KOPT-K1 (cell line): ENCODE results near the gene OSBPL2.

Experiments
- H3K27ac ChIP-seq: fragments of 200-600 bp; sonication (generic); 2 replicates; pipeline ENCODE4 v1.5.1; 2016; ENCODE audit warnings: antibody characterized with exemption, mild to moderate bottlenecking, low read depth, low read length; ENCODE audit not compliant: poor library complexity, severe bottlenecking
- H3K36me3 ChIP-seq: fragments of 200-600 bp; sonication (generic); 2 replicates; pipeline ENCODE4 v1.5.1; 2017; ENCODE audit warnings: antibody characterized with exemption, mild to moderate bottlenecking, low read length, moderate library complexity; ENCODE audit not compliant: insufficient read depth
- H3K9me3 ChIP-seq: fragments of 200-600 bp; sonication (generic); 2 replicates; pipeline ENCODE4 v1.5.1; 2017; ENCODE audit warnings: antibody characterized with exemption, low read length, mild to moderate bottlenecking; ENCODE audit not compliant: insufficient read depth, poor library complexity, severe bottlenecking

OSBPL2 gene

GRCh38 chr20:62244644-62245108, 6.4 kb downstream of the OSBPL2 start:
- H3K36me3 ChIP-seq = peaks cover 10% of the 10 kb centered on the region; the same call in 1 of the 2 replicates
- H3K27ac ChIP-seq = no peak overlapping the region
- H3K9me3 ChIP-seq = no peaks in the 10 kb centered on the region

- Histone ChIP-seq H3K36me3 (peaks cover 10% of the 10 kb centered on the region; the same call in 1 of the 2 replicates), H3K9me3 (no peaks in the 10 kb centered on the region), H3K27ac (no peak overlapping the region)
These were observed 7.6 kb downstream of the OSBPL2 start for GRCh38 chr20:62245911-62246280.

- Histone ChIP-seq H3K9me3 (no peaks in the 10 kb centered on the region), H3K36me3 (peaks cover 10% of the 10 kb centered on the region; the same call in 1 of the 2 replicates), H3K27ac (no peak overlapping the region)
These were observed 8.1 kb downstream of the OSBPL2 start for GRCh38 chr20:62246431-62246830.

GRCh38 chr20:62246872-62247652, 8.7 kb downstream of the OSBPL2 start:
- no peak overlapping the region for H3K27ac ChIP-seq
- H3K9me3 ChIP-seq = no peaks in the 10 kb centered on the region
- H3K36me3 ChIP-seq = peaks cover 10% of the 10 kb centered on the region; the same call in 1 of the 2 replicates

GRCh38 chr20:62248890-62249560, 10.7 kb downstream of the OSBPL2 start:
- H3K36me3 ChIP-seq = no peaks in the 10 kb centered on the region; the same call in 1 of the 2 replicates
- H3K9me3 ChIP-seq = no peaks in the 10 kb centered on the region
- H3K27ac ChIP-seq = no peak overlapping the region

- H3K36me3 ChIP-seq = no peaks in the 10 kb centered on the region
- no peak overlapping the region for H3K27ac ChIP-seq
- no peaks in the 10 kb centered on the region for H3K9me3 ChIP-seq
These were observed 14.1 kb downstream of the OSBPL2 start for GRCh38 chr20:62252342-62252966.

GRCh38 chr20:62253398-62253797, 15.1 kb downstream of the OSBPL2 start:
- no peak overlapping the region for H3K27ac ChIP-seq
- no peaks in the 10 kb centered on the region for H3K36me3 ChIP-seq
- H3K9me3 ChIP-seq = no peaks in the 10 kb centered on the region

GRCh38 chr20:62254021-62254724, 15.9 kb downstream of the OSBPL2 start:
- Histone ChIP-seq H3K36me3 (no peaks in the 10 kb centered on the region; the same call in 1 of the 2 replicates), H3K27ac (no peak overlapping the region), H3K9me3 (no peaks in the 10 kb centered on the region)

GRCh38 chr20:62255976-62256375, 17.7 kb downstream of the OSBPL2 start:
- Histone ChIP-seq H3K9me3 (no peaks in the 10 kb centered on the region), H3K36me3 (peaks cover 8% of the 10 kb centered on the region; the same call in 1 of the 2 replicates), H3K27ac (no peak overlapping the region)

- Histone ChIP-seq H3K9me3 (no peaks in the 10 kb centered on the region), H3K27ac (no peak overlapping the region), H3K36me3 (peaks cover 8% of the 10 kb centered on the region; the same call in 1 of the 2 replicates)
These were observed 20.4 kb downstream of the OSBPL2 start for GRCh38 chr20:62258499-62259293.

GRCh38 chr20:62259294-62259565, 20.9 kb downstream of the OSBPL2 start:
- Histone ChIP-seq H3K36me3 (peaks cover 11% of the 10 kb centered on the region), H3K27ac (no peak overlapping the region), H3K9me3 (no peaks in the 10 kb centered on the region)

- no peak overlapping the region for H3K27ac ChIP-seq
- peaks cover 29% of the 10 kb centered on the region for H3K36me3 ChIP-seq
These were observed 23.7 kb downstream of the OSBPL2 start for GRCh38 chr20:62262064-62262463.

GRCh38 chr20:62263396-62263795, 25.1 kb downstream of the OSBPL2 start:
- peaks cover 29% of the 10 kb centered on the region for H3K36me3 ChIP-seq
- H3K9me3 ChIP-seq = no peaks in the 10 kb centered on the region
- no peak overlapping the region for H3K27ac ChIP-seq

More at GRCh38 chr20:62262064-62262463, 23.7 kb downstream of the OSBPL2 start:
- no peaks in the 10 kb centered on the region for H3K9me3 ChIP-seq

- H3K27ac ChIP-seq = no peak overlapping the region
- no peaks in the 10 kb centered on the region for H3K9me3 ChIP-seq
- H3K36me3 ChIP-seq = peaks cover 26% of the 10 kb centered on the region
These were observed 27.0 kb downstream of the OSBPL2 start for GRCh38 chr20:62265365-62265764.
